Renal cortex interstitium (tissue), 11 donors: ENCODE results near the gene PPP1CA. TPM values are rescaled to one million over a fixed set of nuclear protein-coding genes. Genes with fewer than 3 reads are reported as not detected.

Source experiments
- DNase-seq, 11 donors: peaks; one replicate each; pipeline ENCODE4 v3.0.0-alpha.2; 2013; ENCODE audit warnings: low read depth in 9 of 11, low spot score in 4 of 11; ENCODE audit errors: extremely low read depth in 1 of 11
- polyA plus RNA-seq, 3 donors: library from polyadenylated mRNA; unstranded; fragments of 120-200 nt; gene quantifications; one replicate each; pipeline ENCODE4 v1.2.1, GENCODE V29; 2013; ENCODE audit not compliant: insufficient read length in 3 of 3

PPP1CA gene
- polyA plus RNA-seq, 3 donors: 149 to 172 (median 156) TPM

GRCh38 chr11:67397536-67397935, 4.1 kb downstream of the PPP1CA start:
- DNase-seq: no peak

DNA sequence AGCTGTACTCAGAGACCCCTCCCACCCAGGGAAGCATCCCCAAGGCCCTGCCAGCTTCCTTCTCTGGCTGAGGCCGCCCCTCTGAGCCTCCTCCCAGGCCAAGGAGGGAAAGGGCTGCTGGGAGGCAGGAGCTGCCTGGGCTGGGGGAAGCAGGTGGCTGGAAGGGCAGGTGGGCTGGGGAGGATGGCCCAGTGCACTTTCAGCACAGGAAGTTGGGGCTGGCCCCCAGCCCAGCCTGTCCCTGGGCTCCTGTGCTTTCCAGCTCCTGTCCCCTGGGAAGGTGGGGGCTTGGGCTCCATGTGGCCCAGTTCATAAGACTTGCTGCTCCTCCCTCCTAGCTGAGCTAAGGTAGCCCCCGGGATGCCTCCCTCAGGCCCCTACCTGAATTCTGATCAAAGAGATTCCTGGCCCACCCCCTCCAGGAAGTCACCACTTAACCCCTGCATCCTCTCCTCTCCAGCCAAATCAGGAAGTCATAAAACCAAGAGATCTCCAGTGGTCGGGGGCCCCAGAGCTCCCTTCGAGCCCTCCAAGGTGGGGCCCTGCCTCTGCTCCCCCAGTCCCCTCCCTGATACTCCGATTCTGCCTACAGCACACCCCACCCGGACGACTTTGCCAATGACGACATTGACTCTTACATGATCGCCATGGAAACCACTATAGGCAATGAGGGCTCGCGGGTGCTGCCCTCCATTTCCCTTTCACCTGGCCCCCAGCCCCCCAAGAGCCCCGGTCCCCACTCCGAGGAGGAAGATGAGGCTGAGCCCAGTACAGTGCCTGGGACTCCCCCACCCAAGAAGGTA, 4.9 kb downstream of the PPP1CA start:
- no peak for DNase-seq

DNA sequence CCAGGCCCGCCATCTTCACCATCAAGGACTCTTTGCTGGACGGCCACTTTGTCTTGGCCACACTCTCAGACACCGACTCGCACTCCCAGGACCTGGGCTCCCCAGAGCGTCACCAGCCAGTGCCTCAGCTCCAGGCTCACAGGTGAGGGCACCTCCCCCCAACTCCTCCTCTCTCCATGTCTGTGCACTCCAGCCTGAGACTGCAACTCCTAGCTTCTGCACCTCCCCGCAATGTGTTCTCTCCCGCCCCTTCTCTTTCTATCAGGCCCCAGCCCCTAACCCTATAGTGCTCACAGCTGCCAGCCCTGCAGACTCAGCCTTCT, 5.4 kb downstream of the PPP1CA start:
- DNase-seq: no peak

DNA sequence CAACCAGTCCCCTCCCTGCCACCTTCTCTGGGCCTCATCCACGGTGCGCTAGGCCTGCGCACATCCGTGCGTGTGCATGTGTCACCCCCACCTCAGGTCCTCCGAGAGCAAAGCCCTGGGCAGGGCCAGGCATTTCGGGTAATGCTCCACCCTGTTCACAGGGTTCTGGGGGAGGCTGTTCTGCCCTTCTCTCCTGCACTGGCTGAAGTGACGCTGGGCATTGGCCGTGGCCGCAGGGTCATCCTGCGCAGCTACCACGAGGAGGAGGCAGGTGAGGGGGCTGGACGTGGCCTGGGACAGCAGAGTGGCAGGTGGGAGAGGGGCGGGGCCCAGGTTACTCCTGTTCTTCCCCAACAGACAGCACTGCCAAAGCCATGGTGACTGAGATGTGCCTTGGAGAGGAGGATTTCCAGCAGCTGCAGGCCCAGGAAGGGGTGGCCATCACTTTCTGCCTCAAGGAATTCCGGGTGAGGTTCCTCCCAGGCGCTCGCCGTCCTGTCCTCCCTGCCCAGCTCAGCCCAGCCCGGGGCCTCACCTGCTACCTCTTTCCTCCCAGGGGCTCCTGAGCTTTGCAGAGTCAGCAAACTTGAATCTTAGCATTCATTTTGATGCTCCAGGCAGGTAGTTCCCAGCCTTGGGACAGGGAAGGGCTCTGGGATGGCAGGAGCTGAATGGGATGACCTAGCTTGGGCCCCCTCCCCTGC, 6.0 kb downstream of the PPP1CA start:
- DNase-seq: no peak

DNA sequence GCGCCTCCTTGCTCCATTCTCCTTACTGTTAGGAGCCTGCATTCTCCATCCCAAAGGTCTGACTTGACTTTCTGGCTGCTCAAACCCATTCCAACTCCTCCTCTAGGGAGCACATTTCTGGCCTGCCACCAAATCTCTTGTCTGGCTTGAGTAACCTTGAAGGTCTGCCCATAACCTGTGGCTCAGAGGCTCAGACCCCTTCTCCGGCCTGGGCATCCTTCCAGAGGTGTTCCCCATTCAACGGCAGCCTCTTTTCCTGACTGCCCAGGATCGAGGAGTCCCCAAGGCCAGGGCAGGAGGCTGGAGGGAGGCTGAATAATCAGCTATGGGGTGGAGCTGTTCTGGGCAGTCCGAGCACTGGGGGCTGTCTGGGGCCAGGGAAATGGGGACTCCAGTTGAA, 7.7 kb downstream of the PPP1CA start:
- DNase-seq: no peak

- DNase-seq: no peak
Observed at GRCh38 chr11:67393437-67393836, 8.2 kb downstream of the PPP1CA start.

DNA sequence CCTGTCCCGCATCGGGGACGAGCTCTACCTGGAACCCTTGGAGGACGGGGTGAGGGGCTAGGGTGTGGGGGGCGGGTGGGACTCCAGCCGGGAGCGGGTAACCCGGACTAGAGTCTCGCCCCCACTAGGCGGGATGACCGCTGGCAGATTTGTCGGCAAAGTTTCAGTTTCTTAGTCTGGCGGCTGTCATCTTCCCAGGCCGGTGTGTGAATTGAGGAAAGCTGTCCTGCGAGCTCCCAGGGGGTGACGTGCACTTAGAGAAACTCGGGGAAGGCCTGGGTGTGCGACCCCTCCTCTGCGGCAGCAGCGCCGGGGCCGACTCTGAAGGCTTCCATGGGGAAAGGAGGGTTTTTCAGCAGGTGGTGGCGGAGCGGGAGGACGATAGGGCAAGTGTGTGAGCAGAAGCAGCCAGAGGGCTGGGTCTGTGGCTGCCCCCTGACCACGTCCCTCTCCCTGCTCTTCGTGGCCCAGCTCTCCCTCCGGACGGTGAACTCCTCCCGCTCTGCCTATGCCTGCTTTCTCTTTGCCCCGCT, 9.4 kb downstream of the PPP1CA start:
- DNase-seq: no peak

DNA sequence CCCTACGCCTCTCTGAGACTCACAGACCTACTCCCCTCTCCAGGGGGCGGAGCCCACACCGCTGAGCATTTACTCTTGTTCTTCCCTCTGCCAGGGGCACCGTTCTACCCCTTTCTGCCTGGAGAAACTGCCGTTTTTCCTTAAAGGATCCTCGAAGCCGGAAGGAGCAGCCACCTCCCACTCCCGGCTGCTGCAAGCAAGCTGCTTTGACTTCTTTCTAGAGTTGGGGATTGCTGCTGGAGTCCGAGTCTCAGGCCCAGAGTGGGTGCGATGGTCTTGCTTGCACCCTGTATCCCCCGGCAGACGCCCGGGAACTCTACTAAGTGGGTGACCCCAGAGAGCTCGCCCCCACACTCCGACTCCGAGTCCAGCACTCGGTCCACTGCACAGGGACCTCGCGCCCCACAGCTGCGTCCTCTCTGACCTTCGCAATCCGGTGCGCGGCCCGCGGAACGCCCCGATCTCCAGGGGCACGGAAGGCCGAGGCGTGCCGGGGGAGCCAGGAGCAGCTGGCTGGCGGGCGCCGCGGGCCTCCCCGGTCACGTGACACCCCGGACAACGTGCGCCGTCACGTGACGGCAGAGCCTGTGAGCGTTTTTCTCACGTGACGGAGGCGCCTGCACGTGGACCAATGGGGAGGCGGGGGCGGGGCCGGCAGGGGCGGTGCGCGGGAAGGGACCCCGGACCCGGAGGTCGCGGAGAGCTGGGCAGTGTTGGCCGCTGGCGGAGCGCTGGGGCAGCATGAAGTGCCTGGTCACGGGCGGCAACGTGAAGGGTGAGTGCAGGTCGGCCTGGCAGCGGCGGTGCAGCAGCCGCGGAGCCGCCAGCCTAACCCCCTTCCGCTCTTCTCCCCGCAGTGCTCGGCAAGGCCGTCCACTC, 10.1 kb downstream of the PPP1CA start, which contains the start of gene RAD9A:
Gene RAD9A (plus strand): TSS at position 683 of the 879 bp plus-strand sequence. CDS start 59 bp downstream, at position 742.
- peak; percentile 80 to 95 (median 91) for DNase-seq

DNA sequence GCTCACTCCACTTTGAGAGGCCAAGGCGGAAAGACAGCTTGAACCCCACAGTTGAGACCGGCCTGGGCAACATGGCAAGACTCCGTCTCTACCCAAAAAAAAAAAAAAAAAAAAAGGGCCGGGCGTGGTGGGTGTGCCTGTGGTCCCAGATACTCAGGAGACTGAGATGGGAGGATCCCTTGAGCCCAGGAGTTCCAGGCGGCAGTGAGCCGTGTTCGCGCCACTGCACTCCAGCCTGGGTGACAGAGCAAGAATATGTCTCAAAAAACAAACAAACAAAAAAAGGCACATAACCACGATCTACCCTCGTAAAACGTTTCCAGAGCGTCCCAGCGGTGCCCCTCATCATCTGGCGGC, 10.7 kb downstream of the PPP1CA start:
- DNase-seq: no peak

- no peak for DNase-seq
Observed at GRCh38 chr11:67389477-67389876, 12.2 kb downstream of the PPP1CA start.

DNA sequence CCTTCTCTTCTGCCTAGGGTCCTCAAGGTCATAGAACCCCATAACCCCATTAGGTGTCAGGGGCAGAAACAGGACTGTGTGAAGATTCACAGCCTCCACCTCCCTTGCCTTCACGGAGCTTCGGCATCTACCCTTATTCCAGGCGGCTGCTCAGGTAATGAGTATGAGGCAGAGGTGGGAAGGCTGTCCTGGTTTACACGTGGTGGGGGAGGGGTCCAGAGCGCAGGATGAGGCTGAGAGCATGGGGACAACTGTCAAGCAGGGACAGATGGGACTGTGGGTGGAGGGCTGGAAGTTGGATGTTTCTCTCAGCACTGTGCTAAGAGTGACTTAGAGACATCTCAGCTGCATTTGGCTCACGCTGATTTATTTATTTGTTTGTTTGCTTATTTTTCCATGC, 14.1 kb downstream of the PPP1CA start:
- DNase-seq: no peak

DNA sequence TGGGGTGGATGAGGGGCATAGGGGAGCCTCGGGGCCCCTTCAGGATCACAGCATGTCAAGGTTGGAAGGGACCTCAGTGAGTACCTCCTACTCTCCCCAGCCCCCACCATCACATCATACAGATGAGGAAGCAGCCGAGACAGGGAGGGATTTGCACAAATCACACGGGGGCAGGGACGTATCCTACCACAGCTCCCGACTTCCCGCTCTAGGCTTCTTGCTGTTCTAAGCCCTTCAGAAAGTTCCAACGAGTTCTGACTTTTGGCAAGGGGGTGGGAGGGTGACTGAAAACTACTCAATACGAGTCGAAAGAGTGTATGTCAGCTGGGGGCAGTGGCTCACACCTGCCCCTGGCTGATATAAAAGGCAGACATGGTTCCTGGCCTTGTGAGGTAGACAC, 14.6 kb downstream of the PPP1CA start:
- no peak for DNase-seq

DNA sequence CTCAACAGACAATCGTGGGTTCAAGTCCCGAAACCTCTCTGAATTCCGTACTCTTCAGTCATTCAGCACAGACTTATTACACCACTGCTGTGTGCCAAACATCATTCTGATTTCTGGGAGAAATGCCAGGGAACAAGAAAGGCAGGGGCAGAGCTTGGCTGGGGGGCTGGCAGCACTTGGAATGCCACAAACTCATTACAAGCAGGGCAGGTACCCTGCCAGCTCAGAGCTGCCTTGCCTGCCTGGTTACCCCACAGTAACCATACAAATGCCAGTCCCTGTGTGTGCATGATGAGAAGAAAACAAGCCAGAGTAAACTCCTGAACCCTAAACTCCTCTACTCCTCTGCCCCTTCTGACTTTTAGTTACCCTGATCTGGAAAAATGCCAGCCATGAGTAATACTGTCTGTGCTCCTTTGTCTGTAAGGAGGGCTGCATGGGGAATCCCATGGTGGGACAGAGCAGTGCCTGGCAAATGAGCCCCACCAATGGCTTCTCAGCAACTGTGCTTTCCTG, 16.7 kb downstream of the PPP1CA start:
- no peak for DNase-seq

DNA sequence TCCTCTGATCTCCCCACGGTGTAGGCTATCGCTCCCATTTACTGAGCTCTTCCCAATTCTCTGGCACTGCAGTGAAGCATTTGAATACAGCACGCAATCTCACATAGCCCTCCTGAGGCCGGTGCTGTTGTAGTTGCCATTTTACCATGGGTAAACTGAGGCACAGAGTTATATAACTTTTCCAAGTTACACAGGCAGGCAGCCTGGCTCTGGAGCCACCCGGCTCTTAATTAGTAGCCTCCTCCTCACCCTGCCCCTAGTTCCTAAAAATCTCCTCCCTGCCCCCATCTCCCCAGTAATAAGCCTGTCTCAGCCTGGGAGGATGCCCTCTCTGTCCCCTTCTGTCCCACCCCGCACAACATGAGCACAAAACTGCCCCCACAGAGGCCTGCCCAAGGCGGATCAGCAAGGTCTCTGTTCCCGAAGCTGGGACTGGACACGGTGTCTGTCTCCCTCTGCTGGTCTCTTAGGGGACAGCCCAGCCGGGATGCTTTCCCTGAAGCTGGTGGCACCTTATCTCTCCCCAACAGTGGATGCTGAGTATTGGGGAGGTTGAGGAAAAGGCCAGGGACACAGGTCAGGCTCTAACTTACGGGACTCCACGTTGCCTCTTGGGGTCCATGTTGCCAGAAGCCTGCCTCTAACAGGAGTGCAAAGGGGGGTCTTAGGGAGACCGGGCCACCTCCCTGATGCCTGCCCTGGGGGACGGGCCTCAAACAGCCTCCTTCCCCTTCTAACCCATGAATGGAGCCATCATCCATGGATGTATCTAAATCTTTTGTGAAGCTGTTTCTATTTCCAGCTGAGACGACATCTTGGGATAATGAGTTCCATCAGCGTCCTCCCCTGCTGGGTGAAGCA, 19.2 kb downstream of the PPP1CA start:
- no peak for DNase-seq

DNA sequence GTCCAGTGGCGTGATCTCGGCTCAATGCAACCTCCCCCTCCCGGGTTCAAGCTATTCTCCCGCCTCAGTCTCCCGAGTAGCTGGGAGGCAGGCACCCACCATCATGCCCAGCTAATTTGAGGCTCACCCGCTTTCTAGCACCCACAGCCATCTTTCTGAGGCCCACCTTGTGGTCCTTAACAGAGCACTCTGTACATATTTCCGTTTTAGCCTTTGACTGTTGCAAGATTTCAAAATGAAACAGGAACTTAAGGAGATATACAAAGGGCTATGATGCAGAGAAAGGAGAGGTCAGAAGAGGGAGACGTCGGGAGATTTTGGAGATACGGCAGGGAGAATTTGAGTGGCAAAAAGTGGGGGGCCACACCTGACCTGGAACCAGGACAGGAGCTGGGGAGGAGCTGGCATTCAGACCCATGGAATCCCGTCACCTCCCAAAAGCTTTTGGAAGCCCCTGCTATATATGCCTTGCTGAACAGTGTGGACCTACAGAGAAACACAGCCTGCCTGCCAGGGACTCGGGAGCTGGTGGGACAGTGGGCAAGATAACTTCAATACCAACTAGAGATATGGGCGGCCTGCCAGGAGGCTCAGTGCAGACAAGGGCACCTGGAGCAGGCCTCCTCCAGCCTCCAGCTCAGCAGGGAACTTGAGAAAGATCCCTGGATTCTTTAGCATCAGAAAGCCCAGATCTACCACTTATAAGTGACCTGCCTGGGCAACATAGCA, 20.2 kb downstream of the PPP1CA start:
- no peak for DNase-seq

DNA sequence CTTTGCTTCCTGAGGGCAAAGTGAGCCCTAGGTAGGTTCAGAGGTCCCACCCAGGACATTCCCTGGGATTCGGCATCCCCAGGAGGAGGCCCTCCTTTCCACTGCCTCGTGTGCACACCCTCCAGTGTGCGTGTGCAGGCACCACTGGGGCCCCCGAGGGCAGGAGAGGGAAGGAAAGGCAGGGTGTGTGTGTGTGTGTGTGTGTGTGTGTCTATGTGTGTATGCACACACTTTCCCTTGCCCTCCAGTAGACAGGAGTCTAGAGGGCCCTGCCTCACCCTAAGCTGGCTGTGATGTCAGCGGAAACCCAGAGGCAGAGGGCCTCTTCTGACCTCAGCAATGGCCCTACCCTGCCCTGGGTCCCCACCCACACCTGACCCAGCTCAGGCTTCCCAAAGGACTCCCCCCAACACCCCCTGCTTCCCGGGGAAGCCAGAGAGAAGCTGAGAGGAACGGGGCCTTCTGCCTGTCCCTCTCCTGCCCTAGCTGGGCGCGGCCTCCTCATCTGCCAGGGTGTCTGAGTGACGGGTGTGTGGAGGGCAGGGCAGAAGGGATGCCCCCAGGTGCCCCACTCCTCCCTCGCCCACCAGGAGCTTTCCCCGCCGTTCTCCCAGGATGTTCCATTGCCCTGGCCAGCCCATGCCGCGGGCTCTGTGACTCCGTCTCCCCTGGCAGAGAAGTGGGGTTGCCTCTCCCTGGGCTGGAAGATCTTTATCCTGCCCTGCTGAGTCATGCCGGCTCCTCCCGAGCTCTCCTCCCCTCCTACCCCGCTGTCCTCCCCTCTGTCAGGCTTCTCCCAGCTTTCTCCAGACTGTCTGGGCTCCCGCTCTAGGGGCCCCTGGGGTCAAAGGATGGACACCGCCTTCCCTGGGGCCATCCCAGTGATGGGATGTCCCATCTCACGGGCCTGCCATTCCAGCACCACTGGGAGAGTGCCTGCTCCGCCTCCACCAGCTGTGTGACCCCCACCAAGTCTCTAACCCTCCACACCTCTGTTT, 22.3 kb downstream of the PPP1CA start:
- no peak for DNase-seq

DNA sequence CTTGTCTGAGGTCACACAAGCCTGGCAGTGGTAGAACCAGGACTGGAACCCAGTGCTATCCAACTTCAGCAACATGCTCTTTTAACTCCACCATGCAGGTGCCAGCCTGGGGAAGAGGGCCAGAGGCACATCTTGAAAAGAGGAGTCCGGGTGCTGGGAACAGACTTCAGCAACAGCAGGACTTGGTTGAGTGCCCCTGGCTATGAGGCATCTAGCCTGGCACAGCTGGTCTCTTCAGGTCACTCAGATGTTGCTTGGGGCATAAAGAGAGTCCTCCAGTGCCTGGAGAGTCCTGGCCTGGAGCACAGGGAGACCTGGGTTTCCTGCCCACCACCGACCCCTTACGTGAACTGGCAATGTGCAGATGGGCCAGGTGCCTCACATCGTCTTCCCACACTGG, 23.1 kb downstream of the PPP1CA start:
- no peak for DNase-seq
